Stimulated activated CD8-positive, alpha-beta memory T cell treated with anti-CD3 and anti-CD28 coated beads, Interleukin-4, amount 100 ng/mL, for 4 hours (primary cell): ENCODE data around the gene ARIH1.
"Not testable (repeated sequence)": the region's sequence is repeated elsewhere in the genome, so short reads cannot be mapped to it uniquely, and the experiment has no call there.

Experiments
- DNase-seq, 2 donors: peaks; one replicate each; pipeline ENCODE4 v3.0.0-alpha.2; 2020; ENCODE audit warnings: low read depth in 2 of 2, low spot score in 1 of 2

ARIH1 gene

GRCh38 chr15:72593838-72594237 lies 119.7 kb downstream of the ARIH1 start:
- DNase-seq, result no peak

- DNase-seq, result no peak
Observed at GRCh38 chr15:72599855-72600464, 125.8 kb downstream of the ARIH1 start.

- no peak for DNase-seq
Observed at GRCh38 chr15:72604794-72605193, 130.7 kb downstream of the ARIH1 start.

- not testable (repeated sequence) for DNase-seq
Observed at GRCh38 chr15:72608084-72608483, 134.0 kb downstream of the ARIH1 start.

GRCh38 chr15:72609862-72610261 lies 135.7 kb downstream of the ARIH1 start:
- DNase-seq, result no peak

GRCh38 chr15:72612324-72612723 lies 138.2 kb downstream of the ARIH1 start:
- DNase-seq, result not testable (repeated sequence)

GRCh38 chr15:72614810-72615532 lies 140.8 kb downstream of the ARIH1 start:
- DNase-seq, result no peak

- DNase-seq, result not testable (repeated sequence)
Observed at GRCh38 chr15:72615533-72616233, 141.6 kb downstream of the ARIH1 start.

- no peak for DNase-seq
Observed at GRCh38 chr15:72616491-72617210, 142.5 kb downstream of the ARIH1 start.

- not testable (repeated sequence) for DNase-seq
Observed at GRCh38 chr15:72623854-72624253, 149.7 kb downstream of the ARIH1 start.

GRCh38 chr15:72626153-72626552 lies 152.0 kb downstream of the ARIH1 start:
- DNase-seq, result not testable (repeated sequence)

- not testable (repeated sequence) for DNase-seq
Observed at GRCh38 chr15:72628249-72629067, 154.3 kb downstream of the ARIH1 start.

- not testable (repeated sequence) for DNase-seq
Observed at GRCh38 chr15:72629068-72629570, 155.0 kb downstream of the ARIH1 start.

GRCh38 chr15:72636519-72637282 lies 162.6 kb downstream of the ARIH1 start:
- DNase-seq, result peak in 1 of 2 donors; percentile 11

- DNase-seq, result not testable (repeated sequence)
Observed at GRCh38 chr15:72639759-72640483, 165.8 kb downstream of the ARIH1 start.

GRCh38 chr15:72642271-72642670 lies 168.1 kb downstream of the ARIH1 start:
- not testable (repeated sequence) for DNase-seq

- not testable (repeated sequence) for DNase-seq
Observed at GRCh38 chr15:72648631-72649253, 174.6 kb downstream of the ARIH1 start.
